Activated CD8-positive, alpha-beta T cell treated with anti-CD3 and anti-CD28 coated beads for 36 hours (primary cell): Measurements from ENCODE around the gene RPRML. TPM values are rescaled to one million over a fixed set of nuclear protein-coding genes. Genes with fewer than 3 reads are reported as not detected.

Experiments used
- ATAC-seq: fragments of 200-7000 bp; cut with Tn5 transposase; one replicate; pipeline ENCODE4 v1.10.0; 2021; ENCODE audit warnings: mild to moderate bottlenecking, moderate library complexity
- CTCF ChIA-PET: fragments of 350-600 bp; sonication (Branson Sonifier 250); formaldehyde crosslinking; loops from one replicate; lab custom pipeline; 2021; ENCODE audit warnings: antibody characterized with exemption; lab: Charles Lee
- POLR2A ChIA-PET: fragments of 350-600 bp; sonication (Branson Sonifier 250); formaldehyde crosslinking; loops from one replicate; lab custom pipeline; 2021; ENCODE audit warnings: antibody characterized with exemption; lab: Charles Lee
- DNase-seq: peaks from one replicate; pipeline ENCODE4 v3.0.0-alpha.2; 2020
- H3K27ac Mint-ChIP-seq: one replicate; pipeline ENCODE4 v1.8.0; 2021; ENCODE audit warnings: mild to moderate bottlenecking, mixed read lengths
- H3K27me3 Mint-ChIP-seq: one replicate; pipeline ENCODE4 v1.8.0; 2021; ENCODE audit warnings: mixed read lengths
- H3K36me3 Mint-ChIP-seq: one replicate; pipeline ENCODE4 v1.8.0; 2021; ENCODE audit warnings: low read depth, mixed read lengths
- H3K4me1 Mint-ChIP-seq: one replicate; pipeline ENCODE4 v1.8.0; 2021; ENCODE audit warnings: low read depth, mixed read lengths
- H3K4me3 Mint-ChIP-seq: one replicate; pipeline ENCODE4 v1.8.0; 2021; ENCODE audit warnings: mild to moderate bottlenecking, moderate library complexity, mixed read lengths
- H3K9me3 Mint-ChIP-seq: one replicate; pipeline ENCODE4 v1.8.0; 2021; ENCODE audit warnings: mixed read lengths
- intact Hi-C: fragments of 100-400 bp; cut with micrococcal nuclease; formaldehyde crosslinking; loops from one replicate; pipeline ENCODE4 v1.10.0; 2022
- total RNA-seq, 2 experiments: library from RNA; stranded (reverse); gene quantifications; one replicate each; pipeline ENCODE4 v1.2.3, GENCODE V29; 2021
- TF ChIP-seq, protein P1 (sequence below): fragments of 200-600 bp; IDR thresholded peaks from one replicate; pipeline ENCODE4 v1.8.0; 2022; ENCODE audit warnings: antibody characterized with exemption, mild to moderate bottlenecking

RPRML gene
- total RNA-seq, 2 experiments from 2014 or later, result not detected

DNA sequence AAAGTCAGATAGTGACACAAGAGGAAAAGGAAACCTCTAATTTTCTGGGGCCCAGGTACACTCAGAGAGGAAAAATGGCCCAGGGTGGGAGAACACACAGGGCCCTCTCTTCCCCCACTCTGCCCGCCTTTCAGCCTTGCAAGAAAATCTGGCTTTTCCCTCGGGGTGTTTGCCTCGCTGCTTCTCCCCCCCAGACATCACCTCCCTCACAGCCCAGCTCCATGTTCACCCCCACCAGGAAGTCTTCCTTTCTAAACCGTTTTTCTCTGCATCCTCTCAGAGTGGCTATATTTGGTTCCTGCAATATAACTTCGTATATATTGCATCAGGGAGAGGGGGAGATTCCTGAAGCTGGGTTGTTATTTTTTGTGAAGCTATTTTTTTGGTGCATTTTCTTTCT is 27.3 kb downstream of the RPRML start:
- ATAC-seq (no peak), DNase-seq (no peak)
- ChIA-PET CTCF (interaction anchor here (1.2 to 3.4 kb wide), 2 partner anchors 9 to 51 kb away, joined by 3 to 13 read pairs; no protein-coding TSS in a partner anchor), POLR2A (no interaction called here)
- intact Hi-C loops, result no loop called here
- TF ChIP-seq, protein P1, sequence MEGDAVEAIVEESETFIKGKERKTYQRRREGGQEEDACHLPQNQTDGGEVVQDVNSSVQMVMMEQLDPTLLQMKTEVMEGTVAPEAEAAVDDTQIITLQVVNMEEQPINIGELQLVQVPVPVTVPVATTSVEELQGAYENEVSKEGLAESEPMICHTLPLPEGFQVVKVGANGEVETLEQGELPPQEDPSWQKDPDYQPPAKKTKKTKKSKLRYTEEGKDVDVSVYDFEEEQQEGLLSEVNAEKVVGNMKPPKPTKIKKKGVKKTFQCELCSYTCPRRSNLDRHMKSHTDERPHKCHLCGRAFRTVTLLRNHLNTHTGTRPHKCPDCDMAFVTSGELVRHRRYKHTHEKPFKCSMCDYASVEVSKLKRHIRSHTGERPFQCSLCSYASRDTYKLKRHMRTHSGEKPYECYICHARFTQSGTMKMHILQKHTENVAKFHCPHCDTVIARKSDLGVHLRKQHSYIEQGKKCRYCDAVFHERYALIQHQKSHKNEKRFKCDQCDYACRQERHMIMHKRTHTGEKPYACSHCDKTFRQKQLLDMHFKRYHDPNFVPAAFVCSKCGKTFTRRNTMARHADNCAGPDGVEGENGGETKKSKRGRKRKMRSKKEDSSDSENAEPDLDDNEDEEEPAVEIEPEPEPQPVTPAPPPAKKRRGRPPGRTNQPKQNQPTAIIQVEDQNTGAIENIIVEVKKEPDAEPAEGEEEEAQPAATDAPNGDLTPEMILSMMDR, result no peak
- Mint-ChIP-seq H3K4me3 (no peak overlapping the region), H3K4me1 (no peaks in the 10 kb centered on the region), H3K27ac (no peak overlapping the region), H3K9me3 (no peaks in the 10 kb centered on the region), H3K36me3 (peaks cover 5% of the 10 kb centered on the region), H3K27me3 (peaks cover 1% of the 10 kb centered on the region)

DNA sequence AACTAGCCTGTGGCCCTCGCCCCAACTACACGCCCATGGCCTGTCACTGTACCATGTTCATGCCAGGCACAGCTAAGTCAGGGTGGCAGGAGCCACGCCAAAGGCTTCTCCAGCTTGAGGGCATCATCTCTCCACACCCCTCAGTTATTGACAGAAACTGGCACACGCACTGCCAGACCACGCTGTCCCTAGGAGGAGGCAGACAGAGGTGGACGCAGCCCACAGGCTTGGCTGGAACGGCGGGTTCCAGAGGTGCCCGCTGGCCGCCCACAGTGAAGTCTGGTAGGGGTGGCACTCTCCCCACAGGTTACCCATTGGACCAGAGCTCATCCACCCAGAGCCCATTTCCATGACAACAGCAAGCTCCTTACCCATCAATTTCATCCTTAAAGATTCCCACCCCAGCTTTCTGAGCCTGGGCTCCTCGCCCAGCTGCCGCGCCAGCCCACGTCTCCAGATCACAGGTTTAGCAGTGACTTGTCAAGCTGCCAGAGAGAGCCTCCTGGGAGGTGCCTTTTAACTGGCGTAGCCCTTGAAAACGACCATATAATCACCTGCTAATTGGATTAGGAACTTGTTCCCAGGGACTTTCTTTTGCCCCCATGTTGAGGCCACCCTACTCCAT is 27.9 kb downstream of the RPRML start:
- TF ChIP-seq, protein P1, result no peak
- DNase-seq (no peak), ATAC-seq (no peak)
- CTCF ChIA-PET, result interaction anchor here (1.2 to 3.4 kb wide), 3 partner anchors 8 to 50 kb away, joined by 3 to 13 read pairs (median 3); no protein-coding TSS in a partner anchor
- no peak overlapping the region for H3K4me3 Mint-ChIP-seq
- H3K27me3 Mint-ChIP-seq, result peaks cover 1% of the 10 kb centered on the region
- no peaks in the 10 kb centered on the region for H3K4me1 Mint-ChIP-seq
- H3K27ac Mint-ChIP-seq, result no peak overlapping the region
- no peaks in the 10 kb centered on the region for H3K9me3 Mint-ChIP-seq
- intact Hi-C loops, result no loop called here
- H3K36me3 Mint-ChIP-seq, result peaks cover 5% of the 10 kb centered on the region
- POLR2A ChIA-PET, result no interaction called here

DNA sequence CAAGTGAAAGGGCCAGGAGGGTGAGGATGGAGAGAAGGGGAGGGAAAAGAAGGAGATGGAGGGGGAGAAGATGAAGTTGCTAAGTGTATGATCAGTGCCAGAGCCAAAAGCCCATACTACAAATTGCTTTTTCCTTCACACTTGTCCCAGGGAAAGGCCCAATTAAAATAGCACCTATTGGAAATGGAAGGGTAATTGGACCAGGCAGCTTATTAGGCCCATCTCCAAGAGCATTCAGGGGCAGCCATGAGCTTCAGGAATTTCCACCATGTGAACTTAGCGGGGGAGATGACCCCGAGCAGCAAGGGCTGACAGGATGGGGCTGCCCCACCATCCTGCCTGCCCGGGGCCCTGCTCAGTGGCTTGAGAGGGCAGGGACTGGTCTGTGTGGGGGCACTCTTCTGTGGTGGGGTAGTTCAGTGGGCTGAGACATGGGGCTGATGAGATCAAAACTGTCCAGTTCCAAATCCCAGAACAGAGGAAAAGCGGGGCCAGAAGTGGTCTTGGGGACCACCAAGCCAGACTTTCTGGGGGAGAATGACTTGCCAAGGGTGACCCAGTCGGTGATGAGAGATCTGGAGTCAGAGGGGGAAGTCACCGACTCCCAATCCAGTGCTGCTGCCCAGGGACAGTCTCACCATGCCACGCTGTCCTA is 28.6 kb downstream of the RPRML start:
- H3K9me3 Mint-ChIP-seq, result no peaks in the 10 kb centered on the region
- no peak overlapping the region for H3K4me3 Mint-ChIP-seq
- H3K27ac Mint-ChIP-seq, result no peak overlapping the region
- peaks cover 1% of the 10 kb centered on the region for H3K27me3 Mint-ChIP-seq
- DNase-seq, result no peak
- ATAC-seq, result no peak
- TF ChIP-seq, protein P1, result no peak
- H3K36me3 Mint-ChIP-seq, result peaks cover 2% of the 10 kb centered on the region
- H3K4me1 Mint-ChIP-seq, result no peaks in the 10 kb centered on the region
- POLR2A ChIA-PET, result no interaction called here
- CTCF ChIA-PET, result interaction anchor here (1.3 to 3.4 kb wide), 2 partner anchors 8 to 10 kb away, joined by 3 to 13 read pairs; no protein-coding TSS in a partner anchor
- intact Hi-C loops, result no loop called here

DNA sequence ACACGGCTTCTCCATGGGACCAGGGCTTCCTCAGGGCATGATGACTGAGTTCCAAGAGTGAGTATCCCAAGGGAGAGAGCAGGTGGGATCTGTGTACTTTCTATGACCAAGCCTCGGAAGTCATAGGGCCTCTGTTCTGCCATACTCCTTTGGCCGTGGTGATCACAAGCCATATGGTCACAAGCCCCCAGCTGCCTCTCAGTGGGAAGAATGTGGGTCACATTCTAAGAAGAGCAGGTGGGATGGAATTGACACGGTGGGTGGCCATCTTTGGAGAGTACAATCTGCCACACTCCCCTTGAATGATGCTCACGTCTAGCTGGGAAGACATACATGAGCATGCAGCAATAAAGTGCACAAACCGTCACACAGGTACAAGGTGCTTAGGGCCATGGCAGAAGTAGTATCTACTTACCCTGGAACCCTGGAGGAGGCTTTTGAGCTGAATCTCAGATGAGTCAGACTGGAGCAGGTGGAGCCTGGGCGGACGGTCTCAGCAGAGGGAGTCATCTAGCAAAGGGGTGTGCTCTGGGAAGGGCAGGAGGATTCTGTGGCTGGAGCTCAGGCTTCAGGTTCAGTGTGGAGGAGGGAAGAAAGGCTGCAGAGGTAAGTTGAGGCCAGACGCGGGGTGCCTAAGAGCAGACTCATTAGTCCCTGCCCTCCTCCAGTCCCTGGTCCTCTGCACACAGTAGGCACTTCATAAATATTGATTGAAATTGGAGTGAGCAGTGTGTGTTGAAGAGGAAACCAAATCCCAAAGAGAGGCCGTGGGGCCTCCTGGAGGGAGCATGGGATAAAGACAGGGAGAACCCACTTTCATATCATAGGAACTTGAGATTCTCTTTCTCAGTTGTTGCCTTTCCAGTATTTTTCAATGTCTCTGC is 29.5 kb downstream of the RPRML start:
- ChIA-PET CTCF (interaction anchor here (1.2 to 3.4 kb wide), 3 partner anchors 7 to 10 kb away, joined by 3 to 13 read pairs (median 3); no protein-coding TSS in a partner anchor), POLR2A (interaction anchor here (1.0 kb wide), 1 partner anchor 8 kb away, joined by 4 read pairs; no protein-coding TSS in a partner anchor)
- H3K36me3 Mint-ChIP-seq, result no peaks in the 10 kb centered on the region
- TF ChIP-seq, protein P1, result no peak
- intact Hi-C loops, result no loop called here
- H3K4me1 Mint-ChIP-seq, result peaks cover 5% of the 10 kb centered on the region
- ATAC-seq, result no peak
- no peaks in the 10 kb centered on the region for H3K9me3 Mint-ChIP-seq
- no peak overlapping the region for H3K27ac Mint-ChIP-seq
- peaks cover 1% of the 10 kb centered on the region for H3K27me3 Mint-ChIP-seq
- no peak overlapping the region for H3K4me3 Mint-ChIP-seq
- no peak for DNase-seq
